ENCODE data around the gene ZNF443.
"Not testable (repeated sequence)": the region's sequence is repeated elsewhere in the genome, so short reads cannot be mapped to it uniquely, and the experiment has no call there.

Gene ZNF443

DNA sequence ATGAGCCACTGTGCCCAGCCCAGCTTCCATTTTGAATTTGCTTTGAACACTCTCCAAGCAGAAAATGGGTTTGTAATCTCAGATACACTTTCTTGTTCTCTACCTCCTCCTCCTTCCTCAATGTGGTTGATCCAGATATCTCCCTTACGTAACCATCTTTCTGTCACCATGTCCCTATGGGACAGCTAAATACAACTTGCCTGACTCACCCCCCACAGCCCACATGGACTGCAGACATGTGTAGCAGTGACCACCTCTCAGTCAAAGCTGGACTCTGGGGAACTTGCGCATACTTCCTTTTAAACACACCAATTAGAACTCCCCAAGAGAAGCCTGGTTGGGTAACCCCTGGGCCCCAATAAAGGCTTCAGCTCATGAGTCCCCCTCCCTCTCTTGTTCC lies 28.9 kb downstream of the ZNF443 start:
- no peak for DNase-seq

DNA sequence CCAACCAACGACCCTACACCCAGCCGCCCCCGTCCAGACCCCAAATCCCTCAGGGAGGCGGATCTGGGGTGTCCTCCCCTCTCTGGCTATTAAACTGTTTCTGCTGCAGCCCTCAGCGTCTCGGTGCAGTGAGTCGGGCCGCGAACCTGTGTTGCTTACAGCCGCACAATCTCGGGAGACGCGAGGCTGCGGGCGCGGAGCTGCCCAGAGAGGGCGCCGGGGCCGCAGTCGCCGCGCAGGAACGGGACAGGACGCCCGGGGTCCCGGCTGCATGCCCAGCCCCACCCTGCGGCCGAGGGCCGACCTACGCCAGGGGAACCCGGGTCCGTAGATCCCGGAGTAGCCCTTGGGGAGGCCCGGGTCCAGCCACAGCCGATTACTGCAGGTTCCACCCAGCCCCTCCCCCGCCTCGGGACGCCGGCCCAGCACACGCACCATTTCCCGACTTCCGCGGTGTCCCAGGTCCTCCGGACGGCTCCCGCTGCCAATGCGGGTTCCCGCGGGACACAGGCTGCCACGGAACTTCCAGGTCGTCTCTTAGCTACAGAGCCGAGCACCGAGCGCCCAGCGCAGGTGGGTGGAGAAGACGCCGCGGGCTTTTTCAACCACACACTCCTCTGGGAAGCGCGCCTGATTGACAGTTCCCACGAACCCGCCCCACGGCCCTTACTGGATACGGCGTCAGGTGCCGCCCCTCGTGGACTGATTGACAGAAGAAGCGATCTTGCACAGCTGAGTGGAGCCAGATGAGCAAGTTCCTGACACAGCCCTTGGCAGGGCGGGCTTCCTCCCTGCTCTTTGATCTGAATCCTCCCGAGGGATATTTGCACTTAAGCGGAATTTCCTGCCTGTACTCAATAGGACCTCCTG lies 40.0 kb downstream of the ZNF443 start, which contains the start of gene ZNF799:
Gene ZNF799, minus strand, starts transcription at position 639 of the 870 bp plus-strand sequence. Its CDS starts 201 bp downstream, at position 438.
- peak; percentile 93 to 96 for DNase-seq

DNA sequence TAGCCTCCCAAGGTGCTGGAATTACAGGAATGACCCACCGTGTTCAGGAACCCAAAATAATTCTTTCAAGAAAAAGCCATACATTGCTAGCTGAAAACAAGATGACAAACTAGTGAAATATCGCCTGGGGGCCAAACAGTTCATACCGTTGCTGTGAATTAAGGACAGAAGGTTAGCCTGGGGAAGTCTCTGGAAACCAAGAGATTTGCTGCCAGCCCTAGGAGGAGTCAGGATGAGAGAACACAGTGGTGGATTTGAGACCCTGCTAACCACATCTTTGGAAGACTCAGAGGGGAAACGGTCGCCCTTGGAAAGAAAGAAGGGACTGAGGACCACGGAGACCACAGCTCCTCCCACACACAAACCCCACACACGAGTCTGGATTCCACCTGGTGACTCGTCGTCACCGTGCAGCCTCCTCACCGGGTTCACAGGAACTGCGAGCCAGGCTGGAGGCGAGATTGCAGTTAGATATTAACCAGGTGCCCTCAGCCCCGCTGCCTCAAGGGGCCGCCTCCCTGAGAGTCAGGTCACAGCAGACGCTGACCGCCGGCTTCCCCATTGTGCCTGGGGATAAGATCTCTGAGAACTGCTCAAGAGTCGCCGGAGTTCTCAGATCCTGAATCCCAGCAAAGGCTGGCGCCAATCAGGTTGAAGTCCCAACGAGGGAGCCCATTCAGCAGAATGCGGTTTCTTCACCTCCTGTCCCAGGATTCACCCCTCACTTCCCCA lies 40.8 kb downstream of the ZNF443 start:
- DNase-seq: not testable (repeated sequence)

DNA sequence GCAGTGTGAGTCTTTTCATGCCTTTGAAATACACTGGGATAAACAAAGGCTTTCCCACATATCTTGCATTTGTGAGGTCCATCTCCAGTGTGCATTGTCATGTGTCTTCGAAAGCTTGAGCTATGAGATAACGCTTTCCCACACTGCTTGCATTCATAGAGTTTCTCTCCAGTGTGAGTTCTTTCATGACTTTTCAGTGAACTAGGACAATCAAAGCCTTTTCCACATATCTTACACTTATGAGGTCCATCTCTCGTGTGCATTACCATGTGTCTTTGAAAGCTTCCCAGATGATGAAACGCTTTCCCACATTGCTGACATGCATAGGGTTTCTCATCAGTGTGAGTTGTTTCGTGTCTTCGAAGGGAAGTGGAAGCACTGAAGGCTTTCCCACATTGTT lies 49.7 kb downstream of the ZNF443 start:
- not testable (repeated sequence) for DNase-seq

DNA sequence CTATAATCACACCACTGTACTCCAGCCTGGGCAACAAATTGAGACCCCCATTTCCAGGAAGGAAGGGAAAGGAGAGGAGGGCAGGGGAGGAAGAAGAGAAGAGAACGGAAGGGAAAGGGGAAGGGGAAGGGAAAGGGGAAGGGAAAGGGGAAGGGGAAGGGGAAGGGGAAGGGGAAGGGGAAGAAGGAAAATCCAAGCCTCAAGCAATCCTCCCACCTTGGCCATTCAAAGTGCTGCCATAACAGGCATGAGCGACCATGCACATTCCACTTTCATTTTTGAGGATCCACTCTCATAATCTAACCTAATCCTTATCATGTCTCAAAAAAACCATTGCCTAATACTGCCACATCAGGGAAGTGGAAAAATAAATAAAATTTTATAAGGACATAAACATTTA lies 54.5 kb downstream of the ZNF443 start:
- DNase-seq: not testable (repeated sequence)

DNA sequence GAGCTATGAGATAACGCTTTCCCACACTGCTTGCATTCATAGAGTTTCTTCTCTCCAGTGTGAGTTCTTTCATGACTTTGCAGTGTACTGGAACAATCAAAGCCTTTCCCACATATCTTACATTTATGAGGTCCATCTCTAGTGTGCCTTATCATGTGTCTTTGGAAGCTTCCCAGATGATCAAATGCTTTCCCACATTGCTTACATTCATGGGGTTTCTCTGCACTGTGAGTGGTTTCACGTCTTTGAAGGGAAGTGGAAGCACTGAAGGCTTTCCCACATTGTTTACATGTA lies 60.4 kb downstream of the ZNF443 start:
- no peak for DNase-seq

DNA sequence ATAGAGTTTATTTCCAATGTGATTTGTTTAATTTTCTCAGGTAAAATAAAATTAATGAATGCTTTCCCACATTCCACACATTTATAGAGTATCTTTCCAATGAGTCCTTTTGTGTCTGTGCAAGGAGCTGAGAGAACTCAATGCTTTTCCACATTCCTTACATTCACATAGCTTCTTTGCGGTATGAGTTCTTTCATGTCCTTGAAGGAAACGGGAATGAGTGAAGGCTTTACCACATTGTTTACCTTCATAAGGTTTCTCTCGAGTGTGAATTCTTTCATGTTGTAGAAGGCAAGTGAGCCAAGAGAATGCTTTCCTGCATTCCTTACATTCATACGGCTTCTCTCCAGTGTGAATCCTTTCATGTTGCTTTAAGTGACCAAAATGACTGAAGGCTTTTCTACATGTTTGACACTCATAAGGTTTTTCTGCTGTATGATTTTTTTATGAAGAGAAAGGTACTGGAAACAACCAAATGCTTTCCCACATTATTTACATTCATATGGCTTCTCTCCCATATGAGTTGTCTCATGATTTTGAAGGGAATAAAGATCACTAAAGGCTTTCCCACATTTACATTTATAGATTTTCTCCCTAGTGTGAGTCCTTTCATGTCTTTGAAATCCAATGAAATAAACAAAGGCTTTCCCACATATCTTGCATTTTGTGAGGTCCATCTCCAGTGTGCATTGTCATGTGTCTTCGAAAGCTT lies 60.9 kb downstream of the ZNF443 start:
- DNase-seq: no peak
